ENCODE data around the gene DPH7. TPM values are rescaled to one million over a fixed set of nuclear protein-coding genes. Genes with fewer than 3 reads are reported as not detected.

The DPH7 gene
- total RNA-seq, 1 donor from 2014 or later: 28.4 TPM

DNA sequence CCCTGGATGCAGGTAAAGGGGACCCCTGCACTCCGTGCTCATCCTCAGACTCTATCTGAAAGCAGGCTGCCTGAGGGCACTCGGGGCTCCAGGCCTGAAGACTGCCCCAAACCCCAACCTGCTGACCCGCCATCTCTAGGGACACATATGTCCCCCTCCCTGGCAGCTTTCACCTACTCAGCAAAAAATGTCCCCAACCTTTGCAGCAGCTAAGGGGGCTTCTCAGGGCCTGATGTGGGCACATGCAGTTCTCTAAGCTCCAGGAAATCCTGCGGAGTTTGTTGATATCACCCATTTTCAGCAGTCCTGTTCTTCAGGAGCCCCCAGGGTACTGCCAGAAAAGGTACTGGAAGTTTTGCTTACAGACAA is 2.2 kb upstream of the DPH7 start:
- Histone ChIP-seq H3K36me3 (peaks cover 40% of the 10 kb centered on the region), H3K9me3 (no peaks in the 10 kb centered on the region), H3K4me3 (no peak overlapping the region), H3K27ac (no peak overlapping the region), H3K4me1 (peaks cover 27% of the 10 kb centered on the region), H3K27me3 (ENCODE audit: low read depth) (no peaks in the 10 kb centered on the region)
- TF ChIP-seq, protein P1, sequence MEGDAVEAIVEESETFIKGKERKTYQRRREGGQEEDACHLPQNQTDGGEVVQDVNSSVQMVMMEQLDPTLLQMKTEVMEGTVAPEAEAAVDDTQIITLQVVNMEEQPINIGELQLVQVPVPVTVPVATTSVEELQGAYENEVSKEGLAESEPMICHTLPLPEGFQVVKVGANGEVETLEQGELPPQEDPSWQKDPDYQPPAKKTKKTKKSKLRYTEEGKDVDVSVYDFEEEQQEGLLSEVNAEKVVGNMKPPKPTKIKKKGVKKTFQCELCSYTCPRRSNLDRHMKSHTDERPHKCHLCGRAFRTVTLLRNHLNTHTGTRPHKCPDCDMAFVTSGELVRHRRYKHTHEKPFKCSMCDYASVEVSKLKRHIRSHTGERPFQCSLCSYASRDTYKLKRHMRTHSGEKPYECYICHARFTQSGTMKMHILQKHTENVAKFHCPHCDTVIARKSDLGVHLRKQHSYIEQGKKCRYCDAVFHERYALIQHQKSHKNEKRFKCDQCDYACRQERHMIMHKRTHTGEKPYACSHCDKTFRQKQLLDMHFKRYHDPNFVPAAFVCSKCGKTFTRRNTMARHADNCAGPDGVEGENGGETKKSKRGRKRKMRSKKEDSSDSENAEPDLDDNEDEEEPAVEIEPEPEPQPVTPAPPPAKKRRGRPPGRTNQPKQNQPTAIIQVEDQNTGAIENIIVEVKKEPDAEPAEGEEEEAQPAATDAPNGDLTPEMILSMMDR (IDR thresholded peaks at IDR 0.05): no peak
- DNase-seq: no peak
- no peak for ATAC-seq
- intact Hi-C loops (cut with DNase I): no loop called here

DNA sequence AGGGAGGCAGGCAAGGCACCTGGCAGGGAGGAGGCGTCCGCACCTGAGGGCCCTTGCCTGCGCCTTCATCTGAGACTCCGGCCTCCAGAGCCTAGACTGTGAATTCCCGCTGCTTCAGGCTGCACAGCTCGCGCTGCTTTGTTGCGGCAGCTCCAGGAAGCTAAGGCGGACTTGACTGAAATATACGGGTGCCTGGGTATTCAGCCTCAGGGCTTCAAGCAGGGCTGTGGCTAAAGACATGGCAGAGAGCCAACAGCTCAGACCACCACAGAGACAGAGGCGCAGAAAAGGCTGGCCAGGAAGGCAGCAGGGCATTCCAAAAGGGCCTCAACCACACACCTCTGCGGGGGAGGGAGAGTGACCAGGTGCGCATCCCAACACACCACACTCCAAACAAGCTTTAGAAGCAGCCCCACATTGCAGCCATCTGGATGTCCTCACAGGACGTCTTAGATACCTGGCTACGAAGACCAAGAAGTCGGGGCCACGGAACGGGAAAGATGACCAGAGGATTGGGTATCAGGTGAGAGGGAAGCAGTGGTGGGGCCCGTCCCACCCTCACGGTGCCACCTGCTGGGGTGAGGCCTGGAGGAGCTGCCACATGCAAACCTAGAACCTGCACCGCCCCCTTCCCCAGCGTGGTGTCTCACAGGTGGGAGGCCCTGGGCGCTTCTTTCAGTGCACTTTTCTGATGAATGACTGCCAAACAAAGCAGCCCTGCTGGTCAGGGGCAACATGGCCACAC is 1.7 kb upstream of the DPH7 start:
- intact Hi-C loops (cut with DNase I): no loop called here
- Histone ChIP-seq H3K9me3 (no peaks in the 10 kb centered on the region), H3K4me1 (peaks cover 27% of the 10 kb centered on the region), H3K27me3 (ENCODE audit: low read depth) (no peaks in the 10 kb centered on the region), H3K27ac (no peak overlapping the region), H3K4me3 (no peak overlapping the region), H3K36me3 (peaks cover 40% of the 10 kb centered on the region)
- ATAC-seq (no peak), DNase-seq (no peak)
- TF ChIP-seq, protein P1 (IDR thresholded peaks at IDR 0.05): no peak

DNA sequence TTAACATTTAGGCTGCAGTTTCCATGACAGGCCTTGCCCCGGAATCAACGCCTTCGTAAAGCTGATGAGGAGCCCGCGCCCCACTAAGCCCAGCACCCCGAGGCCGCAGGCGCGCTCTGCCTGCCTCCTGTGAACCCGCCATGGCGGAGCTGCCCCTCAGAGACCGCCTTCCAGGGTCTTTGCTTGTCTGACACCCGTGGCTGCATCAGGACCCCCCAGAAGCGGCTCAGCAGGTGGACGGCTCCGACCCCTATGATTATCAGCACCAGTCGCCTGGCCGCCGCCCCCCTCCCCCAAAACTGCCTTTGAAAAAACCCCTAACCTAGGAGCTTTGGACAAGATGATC is 507 bp upstream of the DPH7 start:
- Histone ChIP-seq H3K9me3 (no peaks in the 10 kb centered on the region), H3K27me3 (ENCODE audit: low read depth) (no peaks in the 10 kb centered on the region), H3K4me3 (peak overlapping the region; percentile 82), H3K4me1 (peaks cover 27% of the 10 kb centered on the region), H3K27ac (peak overlapping the region; percentile 80), H3K36me3 (peaks cover 44% of the 10 kb centered on the region)
- ATAC-seq: no peak
- DNase-seq: no peak
- TF ChIP-seq, protein P1 (IDR thresholded peaks at IDR 0.05): no peak
- intact Hi-C loops (cut with DNase I): no loop called here

DNA sequence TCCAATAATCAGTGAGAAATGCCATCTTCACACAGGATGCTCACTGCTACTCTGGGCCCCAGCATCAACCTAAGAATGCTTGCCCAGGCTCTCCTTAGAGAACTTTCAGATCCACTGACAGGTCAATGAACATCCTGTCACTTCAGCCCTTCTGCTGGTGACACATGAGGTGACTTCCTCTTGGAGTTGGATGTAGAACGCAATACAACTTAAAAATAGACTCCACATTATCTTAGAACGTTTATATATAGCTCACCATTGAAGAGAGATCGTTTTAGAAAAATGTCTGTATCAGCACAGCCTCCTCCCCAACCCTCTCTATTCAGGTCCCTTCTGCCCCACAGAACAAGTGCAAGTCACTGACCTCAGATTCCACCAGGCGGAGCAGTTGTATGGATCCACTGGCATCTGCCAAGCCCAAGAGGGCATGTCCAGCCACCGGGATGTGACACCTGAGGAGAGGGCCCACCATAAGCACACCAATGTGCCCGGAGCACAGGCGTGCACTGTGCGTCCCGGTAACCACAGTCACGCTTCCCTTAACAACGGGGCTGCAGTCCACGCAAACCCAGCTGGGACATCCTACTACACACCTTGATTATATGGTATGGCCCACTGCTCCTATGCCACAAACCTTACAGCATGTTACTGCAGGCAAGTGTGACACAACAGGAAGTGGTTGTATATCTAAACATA is 2.9 kb downstream of the DPH7 start:
- peaks cover 27% of the 10 kb centered on the region for H3K4me1 ChIP-seq
- intact Hi-C loops (cut with DNase I): no loop called here
- no peak for DNase-seq
- H3K4me3 ChIP-seq: no peak overlapping the region
- TF ChIP-seq, protein P1 (IDR thresholded peaks at IDR 0.05): no peak
- ATAC-seq: no peak
- peaks cover 52% of the 10 kb centered on the region for H3K36me3 ChIP-seq
- no peaks in the 10 kb centered on the region for H3K9me3 ChIP-seq
- no peaks in the 10 kb centered on the region for H3K27me3 ChIP-seq (ENCODE audit: low read depth)
- no peak overlapping the region for H3K27ac ChIP-seq

DNA sequence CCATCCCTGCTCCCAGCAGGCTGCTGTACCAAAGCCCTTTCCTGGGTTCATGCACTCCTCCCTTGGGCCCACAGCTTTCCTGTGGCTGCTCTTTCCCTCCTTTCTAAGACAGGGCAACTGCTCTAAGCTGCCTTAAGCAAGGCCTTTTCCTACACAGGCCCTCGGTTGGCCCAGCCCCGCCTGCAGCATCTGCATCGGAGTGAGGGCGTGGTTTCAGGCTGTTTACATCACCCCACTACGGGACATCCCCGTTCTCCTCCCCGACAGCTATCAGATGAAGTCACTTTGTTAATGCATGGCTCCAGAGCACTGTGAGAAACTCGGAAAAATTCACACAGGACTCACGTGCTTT is 3.4 kb downstream of the DPH7 start:
- ATAC-seq: no peak

More for the DNA sequence above, 3.4 kb downstream of the DPH7 start:
- TF ChIP-seq, protein P1 (IDR thresholded peaks at IDR 0.05): no peak
- intact Hi-C loops (cut with DNase I): no loop called here
- Histone ChIP-seq H3K27me3 (ENCODE audit: low read depth) (no peaks in the 10 kb centered on the region), H3K4me1 (peaks cover 27% of the 10 kb centered on the region), H3K4me3 (no peak overlapping the region), H3K9me3 (no peaks in the 10 kb centered on the region), H3K27ac (no peak overlapping the region), H3K36me3 (peaks cover 52% of the 10 kb centered on the region)
- no peak for DNase-seq
